GM12878 (cell line): ENCODE data around the gene TBCCD1. TPM values are rescaled to one million over a fixed set of nuclear protein-coding genes. Genes with fewer than 3 reads are reported as not detected.
A peak's percentile ranks its signal among the peaks of the same experiment; 100 is the strongest.

Experiments
- ATF3 ChIP-seq: IDR thresholded peaks from 2 replicates; pipeline ENCODE4 v1.6.1; 2011; ENCODE audit warnings: low read depth, mild to moderate bottlenecking, low read length, moderate library complexity, borderline replicate concordance; ENCODE audit errors: extremely low read depth
- BMI1 ChIP-seq: fragments of 450-650 bp; IDR thresholded peaks from 2 replicates; pipeline ENCODE4 v1.6.1; 2016; ENCODE audit warnings: mild to moderate bottlenecking, moderate library complexity, borderline replicate concordance
- CBX5 ChIP-seq: sonication (generic); IDR thresholded peaks from 2 replicates; pipeline ENCODE4 v1.6.1; 2016; ENCODE audit warnings: low read depth, moderate library complexity, mild to moderate bottlenecking, inconsistent platforms
- CREM ChIP-seq: IDR thresholded peaks from 2 replicates; pipeline ENCODE4 v1.6.1; 2014; ENCODE audit warnings: antibody characterized with exemption, low read depth
- CUX1 ChIP-seq: IDR thresholded peaks from 2 replicates; pipeline ENCODE4 v1.6.1; 2012; ENCODE audit warnings: improper control_type of control experiment, low read depth, low read length; ENCODE audit not compliant: insufficient replicate concordance
- HDAC6 ChIP-seq: fragments of 200-600 bp; sonication (generic); IDR thresholded peaks from one replicate; pipeline ENCODE4 v1.8.0; 2017; ENCODE audit warnings: antibody characterized with exemption; ENCODE audit not compliant: unreplicated experiment
- HSF1 ChIP-seq: fragments of 150-350 bp; IDR thresholded peaks from 2 replicates; pipeline ENCODE4 v1.6.1; 2014; ENCODE audit warnings: mild to moderate bottlenecking, low read depth, low read length
- KDM1A ChIP-seq: fragments of 200-600 bp; sonication (generic); IDR thresholded peaks from 2 replicates; pipeline ENCODE4 v1.6.1; 2016; ENCODE audit warnings: borderline replicate concordance
- KLF5 ChIP-seq: fragments of 450-650 bp; IDR thresholded peaks from 2 replicates; pipeline ENCODE4 v1.6.1; 2014; ENCODE audit warnings: mild to moderate bottlenecking; ENCODE audit not compliant: partially characterized antibody
- MTA2 ChIP-seq: fragments of 450-650 bp; IDR thresholded peaks from 2 replicates; pipeline ENCODE4 v1.6.1; 2016; ENCODE audit warnings: low read depth, mild to moderate bottlenecking, moderate library complexity
- MXI1 ChIP-seq: fragments of 150-350 bp; IDR thresholded peaks from 2 replicates; pipeline ENCODE4 v1.6.1; 2011; ENCODE audit warnings: low read depth, mild to moderate bottlenecking, inconsistent platforms, low read length, improper control_type of control experiment
- NR2F1 ChIP-seq: fragments of 450-650 bp; conservative IDR thresholded peaks from 2 replicates; pipeline ENCODE4 v1.6.1; 2017; ENCODE audit warnings: mild to moderate bottlenecking
- RUNX3 ChIP-seq: IDR thresholded peaks from 2 replicates; pipeline ENCODE4 v1.6.1; 2012; ENCODE audit warnings: low read length, inconsistent platforms
- SMARCA5 ChIP-seq: fragments of 450-650 bp; IDR thresholded peaks from 2 replicates; pipeline ENCODE4 v1.6.1; 2017; ENCODE audit warnings: mild to moderate bottlenecking
- SPI1 ChIP-seq: IDR thresholded peaks from 2 replicates; pipeline ENCODE4 v1.6.1; 2011; ENCODE audit warnings: low read depth, mild to moderate bottlenecking, low read length, moderate library complexity, borderline replicate concordance; ENCODE audit not compliant: insufficient read depth
- ZNF207 ChIP-seq: fragments of 450-650 bp; IDR thresholded peaks from 2 replicates; pipeline ENCODE4 v1.6.1; 2014; ENCODE audit warnings: antibody characterized with exemption, mild to moderate bottlenecking, borderline replicate concordance
- ZNF217 ChIP-seq: fragments of 450-650 bp; IDR thresholded peaks from 2 replicates; pipeline ENCODE4 v1.6.1; 2017; ENCODE audit warnings: antibody characterized with exemption, mild to moderate bottlenecking
- polyA plus RNA-seq, 11 experiments: library from polyadenylated mRNA; depleted of rRNA in 4 of 11; unstranded in 6 of 11; stranded (reverse) in 5 of 11; fragments of >200 nt; fragmentation: Nextera tagmentation in 4 of 11; fragmentation: Illumina TruSeq in 1 of 11; extraction: Ambion mirVana in 4 of 11; extraction: Trizol in 1 of 11; gene quantifications; 1 replicate in 1 of 11; 2 replicates in 10 of 11; pipeline versions ENCODE4 v1.2.1 to v1.2.3, GENCODE V29; 2011 to 2016; ENCODE audit warnings: inconsistent platforms in 2 of 11, missing spikeins in 2 of 11, low read depth in 1 of 11
- total RNA-seq, 4 experiments: library from RNA; depleted of rRNA in 3 of 4; stranded (reverse); fragments of >200 nt in 3 of 4; fragmentation: Illumina TruSeq in 1 of 4; extraction: Trizol in 1 of 4; gene quantifications; 2 replicates each; pipeline versions ENCODE4 v1.2.1 to v1.2.3, GENCODE V29; 2013 to 2021
- TF ChIP-seq, protein P1 (sequence below): fragments of 450-650 bp; IDR thresholded peaks from 2 replicates; pipeline ENCODE4 v1.6.1; 2016; ENCODE audit warnings: mild to moderate bottlenecking, moderate library complexity, borderline replicate concordance

TBCCD1 gene
- total and polyA plus RNA-seq, 10 of the 15 experiments (the other 5 are each of a cell fraction or from before 2014, with no cell fraction given): 6.9 to 23.4 (median 14.7) TPM

- no peak for TF ChIP-seq CUX1
- TF ChIP-seq MXI1: no peak
- TF ChIP-seq ATF3: no peak
- 0 out of 2 replicates have a peak, but pooled peaks have one; percentile 11 for TF ChIP-seq CREM
- TF ChIP-seq BMI1: no peak
- peak; percentile 45; the same call in 1 of the 2 replicates for TF ChIP-seq NR2F1
- no peak for TF ChIP-seq KDM1A
- TF ChIP-seq HDAC6: no peak
- TF ChIP-seq SMARCA5: no peak
- TF ChIP-seq RUNX3: peak; percentile 41; the same call in 1 of the 2 replicates
- no peak for TF ChIP-seq HSF1
- TF ChIP-seq ZNF207: no peak
- TF ChIP-seq KLF5: no peak
- no peak for TF ChIP-seq CBX5
- TF ChIP-seq SPI1: no peak
- no peak for TF ChIP-seq MTA2
- TF ChIP-seq, protein P1, sequence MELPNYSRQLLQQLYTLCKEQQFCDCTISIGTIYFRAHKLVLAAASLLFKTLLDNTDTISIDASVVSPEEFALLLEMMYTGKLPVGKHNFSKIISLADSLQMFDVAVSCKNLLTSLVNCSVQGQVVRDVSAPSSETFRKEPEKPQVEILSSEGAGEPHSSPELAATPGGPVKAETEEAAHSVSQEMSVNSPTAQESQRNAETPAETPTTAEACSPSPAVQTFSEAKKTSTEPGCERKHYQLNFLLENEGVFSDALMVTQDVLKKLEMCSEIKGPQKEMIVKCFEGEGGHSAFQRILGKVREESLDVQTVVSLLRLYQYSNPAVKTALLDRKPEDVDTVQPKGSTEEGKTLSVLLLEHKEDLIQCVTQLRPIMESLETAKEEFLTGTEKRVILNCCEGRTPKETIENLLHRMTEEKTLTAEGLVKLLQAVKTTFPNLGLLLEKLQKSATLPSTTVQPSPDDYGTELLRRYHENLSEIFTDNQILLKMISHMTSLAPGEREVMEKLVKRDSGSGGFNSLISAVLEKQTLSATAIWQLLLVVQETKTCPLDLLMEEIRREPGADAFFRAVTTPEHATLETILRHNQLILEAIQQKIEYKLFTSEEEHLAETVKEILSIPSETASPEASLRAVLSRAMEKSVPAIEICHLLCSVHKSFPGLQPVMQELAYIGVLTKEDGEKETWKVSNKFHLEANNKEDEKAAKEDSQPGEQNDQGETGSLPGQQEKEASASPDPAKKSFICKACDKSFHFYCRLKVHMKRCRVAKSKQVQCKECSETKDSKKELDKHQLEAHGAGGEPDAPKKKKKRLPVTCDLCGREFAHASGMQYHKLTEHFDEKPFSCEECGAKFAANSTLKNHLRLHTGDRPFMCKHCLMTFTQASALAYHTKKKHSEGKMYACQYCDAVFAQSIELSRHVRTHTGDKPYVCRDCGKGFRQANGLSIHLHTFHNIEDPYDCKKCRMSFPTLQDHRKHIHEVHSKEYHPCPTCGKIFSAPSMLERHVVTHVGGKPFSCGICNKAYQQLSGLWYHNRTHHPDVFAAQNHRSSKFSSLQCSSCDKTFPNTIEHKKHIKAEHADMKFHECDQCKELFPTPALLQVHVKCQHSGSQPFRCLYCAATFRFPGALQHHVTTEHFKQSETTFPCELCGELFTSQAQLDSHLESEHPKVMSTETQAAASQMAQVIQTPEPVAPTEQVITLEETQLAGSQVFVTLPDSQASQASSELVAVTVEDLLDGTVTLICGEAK: no peak
- TF ChIP-seq ZNF217: no peak
Measured at GRCh38 chr3:186525369-186526255, 41.5 kb downstream of the TBCCD1 start (continued).
